ENCODE measurements around the gene DONSON.

Gene DONSON

DNA sequence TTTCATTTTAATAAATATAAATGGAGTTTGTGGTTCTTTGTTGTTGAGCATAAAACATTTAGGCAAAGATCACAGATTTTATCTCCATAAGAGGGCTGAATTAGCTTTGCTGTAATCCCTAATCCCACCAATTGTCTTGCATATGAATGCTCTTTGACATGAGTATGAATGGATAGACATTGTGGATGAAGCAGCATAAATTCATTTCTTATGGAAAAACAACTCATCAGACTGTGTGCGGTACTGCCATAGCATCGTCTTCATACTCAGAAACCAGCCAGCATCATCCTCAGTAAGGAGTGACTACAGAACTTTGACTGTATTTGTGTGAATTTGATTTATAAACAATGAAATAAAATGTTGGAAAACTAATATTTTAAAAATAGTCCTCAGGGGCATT lies 26.1 kb downstream of the DONSON start:
- H3K27ac ChIP-seq (ENCODE audit: low read depth, low read length): no peak overlapping the region
- no peak for DNase-seq
- no peak overlapping the region for H2BK120ac ChIP-seq (ENCODE audit: low read depth, low read length)
- no peak overlapping the region for H2BK15ac ChIP-seq (replicated peaks; ENCODE audit: low read depth)
- H3K18ac ChIP-seq (ENCODE audit: low read length): no peak overlapping the region
- peaks cover 11% of the 10 kb centered on the region for H3K79me1 ChIP-seq (ENCODE audit: low read length)
- no peak overlapping the region for H4K5ac ChIP-seq (ENCODE audit: low read length)
- no peak overlapping the region for H3K23ac ChIP-seq (ENCODE audit: low read length)
- no CpG with 5 or more reads among the region's 2 CpGs for WGBS (ENCODE audit: extremely low coverage, insufficient coverage, low lambda C conversion rate)
- no peak overlapping the region for H3K4me2 ChIP-seq (ENCODE audit: low read length)
- H3K56ac ChIP-seq (ENCODE audit: low read length): no peak overlapping the region
- no peak overlapping the region for H2AK5ac ChIP-seq (ENCODE audit: low read length)
- no peak overlapping the region for H2BK5ac ChIP-seq (ENCODE audit: low read length)
- peaks cover 14% of the 10 kb centered on the region for H3K79me2 ChIP-seq (ENCODE audit: control insufficient read depth, insufficient read depth, low read length)
- no peak overlapping the region for H3K4ac ChIP-seq (ENCODE audit: low read depth, low read length)
- H3K36me3 ChIP-seq (ENCODE audit: control insufficient read depth, insufficient read depth, low read length): peaks cover 12% of the 10 kb centered on the region
- H3K4me1 ChIP-seq (ENCODE audit: control insufficient read depth, low read depth, low read length): no peaks in the 10 kb centered on the region
- H4K8ac ChIP-seq (ENCODE audit: low read depth, low read length): no peak overlapping the region
- no peaks in the 10 kb centered on the region for H3K27me3 ChIP-seq (ENCODE audit: insufficient read depth, low read length, poor library complexity)
- H3K4me3 ChIP-seq (ENCODE audit: low read length): no peak overlapping the region
- H3K9ac ChIP-seq (ENCODE audit: low read length): no peak overlapping the region

DNA sequence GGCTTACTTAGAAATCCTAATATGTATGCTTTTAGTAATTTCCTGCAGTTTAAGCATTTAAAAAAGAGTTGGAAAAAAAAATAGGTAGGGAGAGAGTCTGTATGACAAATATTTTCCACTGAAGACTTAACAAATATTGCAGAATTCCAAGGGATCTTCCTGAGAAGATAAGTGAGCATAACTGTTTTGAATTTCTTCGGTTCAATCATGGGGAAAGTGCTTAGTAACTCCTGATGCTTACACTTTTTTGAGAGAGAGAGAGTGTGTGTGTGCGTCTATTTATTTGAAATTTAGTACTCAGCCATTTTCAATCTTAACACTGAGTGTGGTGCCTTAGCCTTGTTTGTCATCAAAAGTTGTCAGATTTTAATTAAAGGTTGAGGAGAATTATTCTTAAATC lies 27.1 kb downstream of the DONSON start:
- DNase-seq: no peak
- Histone ChIP-seq H2BK15ac (replicated peaks; ENCODE audit: low read depth) (no peak overlapping the region), H2BK5ac (ENCODE audit: low read length) (no peak overlapping the region), H4K5ac (ENCODE audit: low read length) (no peak overlapping the region), H3K18ac (ENCODE audit: low read length) (no peak overlapping the region), H4K8ac (ENCODE audit: low read depth, low read length) (no peak overlapping the region), H3K27me3 (ENCODE audit: insufficient read depth, low read length, poor library complexity) (no peaks in the 10 kb centered on the region), H3K79me2 (ENCODE audit: control insufficient read depth, insufficient read depth, low read length) (peaks cover 22% of the 10 kb centered on the region), H3K9ac (ENCODE audit: low read length) (no peak overlapping the region), H3K4me1 (ENCODE audit: control insufficient read depth, low read depth, low read length) (no peaks in the 10 kb centered on the region), H3K79me1 (ENCODE audit: low read length) (peaks cover 16% of the 10 kb centered on the region), H3K56ac (ENCODE audit: low read length) (no peak overlapping the region), H3K27ac (ENCODE audit: low read depth, low read length) (no peak overlapping the region), H3K23ac (ENCODE audit: low read length) (no peak overlapping the region), H2AK5ac (ENCODE audit: low read length) (no peak overlapping the region), H3K36me3 (ENCODE audit: control insufficient read depth, insufficient read depth, low read length) (peaks cover 14% of the 10 kb centered on the region), H3K4ac (ENCODE audit: low read depth, low read length) (no peak overlapping the region), H3K4me2 (ENCODE audit: low read length) (no peak overlapping the region), H2BK120ac (ENCODE audit: low read depth, low read length) (no peak overlapping the region), H3K4me3 (ENCODE audit: low read length) (no peak overlapping the region)
- WGBS (ENCODE audit: extremely low coverage, insufficient coverage, low lambda C conversion rate): no CpG with 5 or more reads among the region's 2 CpGs

DNA sequence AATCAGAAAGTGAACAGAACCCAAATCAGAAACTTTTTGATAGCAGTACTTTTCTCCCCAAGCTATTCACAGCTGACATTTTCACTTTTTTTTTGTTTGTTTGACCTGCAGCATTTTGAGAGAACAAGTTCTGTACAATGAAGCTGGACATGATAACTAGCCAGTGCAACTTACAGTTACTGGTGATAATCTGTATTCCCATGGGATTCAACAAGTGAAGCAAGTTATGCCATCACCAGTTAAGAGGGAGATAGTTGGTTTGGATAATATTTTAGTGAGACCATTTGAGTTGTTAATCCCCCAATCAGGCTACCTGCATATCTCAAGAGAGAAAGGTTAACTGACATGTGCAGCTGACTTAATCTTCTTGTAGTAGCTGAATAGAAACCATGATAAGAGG lies 27.5 kb downstream of the DONSON start:
- Histone ChIP-seq H3K36me3 (ENCODE audit: control insufficient read depth, insufficient read depth, low read length) (peaks cover 14% of the 10 kb centered on the region), H3K4me1 (ENCODE audit: control insufficient read depth, low read depth, low read length) (no peaks in the 10 kb centered on the region)

DNA sequence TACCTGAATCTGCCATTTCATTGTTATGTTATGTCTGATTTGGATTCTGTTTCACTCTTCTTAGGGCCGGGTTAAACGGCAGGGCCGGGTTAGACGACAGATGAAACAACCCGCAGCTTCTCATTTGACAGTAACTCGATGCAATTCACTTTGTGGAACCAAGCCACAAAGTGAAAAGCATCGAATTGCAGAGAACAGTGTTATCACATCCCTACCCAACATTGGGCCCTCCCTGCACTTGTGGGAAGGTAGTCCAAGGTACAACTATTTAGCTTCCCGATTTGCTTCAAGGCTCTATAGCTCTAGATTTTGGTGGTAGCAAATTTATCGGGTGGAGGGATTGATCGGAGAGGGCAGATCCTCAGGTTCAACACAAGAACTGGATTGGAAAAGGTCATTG lies 28.7 kb downstream of the DONSON start:
- no CpG with 5 or more reads among the region's 10 CpGs for WGBS (ENCODE audit: extremely low coverage, insufficient coverage, low lambda C conversion rate)
- Histone ChIP-seq H3K79me2 (ENCODE audit: control insufficient read depth, insufficient read depth, low read length) (peaks cover 28% of the 10 kb centered on the region), H3K36me3 (ENCODE audit: control insufficient read depth, insufficient read depth, low read length) (peaks cover 14% of the 10 kb centered on the region)

More for the DNA sequence above, 27.5 kb downstream of the DONSON start:
- H2BK5ac ChIP-seq (ENCODE audit: low read length): no peak overlapping the region
- H3K4ac ChIP-seq (ENCODE audit: low read depth, low read length): no peak overlapping the region
- H4K8ac ChIP-seq (ENCODE audit: low read depth, low read length): no peak overlapping the region
- H2BK120ac ChIP-seq (ENCODE audit: low read depth, low read length): no peak overlapping the region
- H4K5ac ChIP-seq (ENCODE audit: low read length): no peak overlapping the region
- no peak overlapping the region for H3K23ac ChIP-seq (ENCODE audit: low read length)
- no peak overlapping the region for H3K56ac ChIP-seq (ENCODE audit: low read length)
- H3K4me2 ChIP-seq (ENCODE audit: low read length): no peak overlapping the region
- no peak overlapping the region for H3K9ac ChIP-seq (ENCODE audit: low read length)
- no peak overlapping the region for H2AK5ac ChIP-seq (ENCODE audit: low read length)
- H3K4me3 ChIP-seq (ENCODE audit: low read length): no peak overlapping the region
- no peaks in the 10 kb centered on the region for H3K27me3 ChIP-seq (ENCODE audit: insufficient read depth, low read length, poor library complexity)
- H3K18ac ChIP-seq (ENCODE audit: low read length): no peak overlapping the region
- DNase-seq: no peak
- H3K27ac ChIP-seq (ENCODE audit: low read depth, low read length): no peak overlapping the region
- H2BK15ac ChIP-seq (replicated peaks; ENCODE audit: low read depth): no peak overlapping the region
- H3K79me1 ChIP-seq (ENCODE audit: low read length): peaks cover 16% of the 10 kb centered on the region
- H3K79me2 ChIP-seq (ENCODE audit: control insufficient read depth, insufficient read depth, low read length): peaks cover 25% of the 10 kb centered on the region

DNA sequence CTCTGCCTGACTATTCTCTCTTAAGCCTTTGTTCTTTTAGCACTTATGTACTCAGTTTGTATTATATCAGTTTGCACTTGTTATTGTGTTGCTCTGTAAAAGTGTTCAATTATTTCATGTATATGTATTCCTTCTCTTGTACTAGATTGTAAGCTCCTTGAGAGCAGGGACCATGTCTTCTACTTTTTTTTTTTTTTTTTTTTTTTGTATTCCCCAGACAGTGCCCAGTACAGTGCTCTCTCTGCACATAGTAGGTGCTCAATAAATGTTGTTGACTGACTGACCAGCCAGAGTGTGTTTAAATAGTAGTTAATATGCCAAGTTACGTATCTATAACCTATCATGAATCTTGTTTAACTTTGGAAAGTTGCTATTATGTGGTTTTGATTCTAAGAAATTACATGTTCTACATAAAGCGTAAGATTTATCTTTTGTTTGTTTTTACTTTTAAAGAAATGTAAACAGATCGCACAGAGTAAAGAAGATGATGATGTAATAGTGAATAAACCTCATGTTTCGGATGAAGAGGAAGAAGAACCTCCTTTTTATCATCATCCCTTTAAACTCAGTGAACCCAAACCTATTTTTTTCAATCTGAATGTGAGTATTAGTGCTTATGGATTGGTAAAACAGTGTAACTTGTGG lies 29.6 kb downstream of the DONSON start:
- H2BK5ac ChIP-seq (ENCODE audit: low read length): no peak overlapping the region
- WGBS (ENCODE audit: extremely low coverage, insufficient coverage, low lambda C conversion rate): no CpG with 5 or more reads among the region's 4 CpGs
- H3K79me2 ChIP-seq (ENCODE audit: control insufficient read depth, insufficient read depth, low read length): peaks cover 37% of the 10 kb centered on the region
- H3K18ac ChIP-seq (ENCODE audit: low read length): no peak overlapping the region
- H3K23ac ChIP-seq (ENCODE audit: low read length): no peak overlapping the region
- no peaks in the 10 kb centered on the region for H3K4me1 ChIP-seq (ENCODE audit: control insufficient read depth, low read depth, low read length)
- no peaks in the 10 kb centered on the region for H3K27me3 ChIP-seq (ENCODE audit: insufficient read depth, low read length, poor library complexity)
- peaks cover 16% of the 10 kb centered on the region for H3K79me1 ChIP-seq (ENCODE audit: low read length)
- no peak overlapping the region for H4K5ac ChIP-seq (ENCODE audit: low read length)
- no peak overlapping the region for H3K56ac ChIP-seq (ENCODE audit: low read length)
- no peak for DNase-seq
- no peak overlapping the region for H3K4ac ChIP-seq (ENCODE audit: low read depth, low read length)
- no peak overlapping the region for H2BK120ac ChIP-seq (ENCODE audit: low read depth, low read length)
- H3K36me3 ChIP-seq (ENCODE audit: control insufficient read depth, insufficient read depth, low read length): peaks cover 18% of the 10 kb centered on the region
- no peak overlapping the region for H3K4me3 ChIP-seq (ENCODE audit: low read length)
- H2AK5ac ChIP-seq (ENCODE audit: low read length): no peak overlapping the region
- no peak overlapping the region for H4K8ac ChIP-seq (ENCODE audit: low read depth, low read length)
- H2BK15ac ChIP-seq (replicated peaks; ENCODE audit: low read depth): no peak overlapping the region
- H3K27ac ChIP-seq (ENCODE audit: low read depth, low read length): no peak overlapping the region
- H3K4me2 ChIP-seq (ENCODE audit: low read length): no peak overlapping the region
- H3K9ac ChIP-seq (ENCODE audit: low read length): no peak overlapping the region

More for the DNA sequence above, 28.7 kb downstream of the DONSON start:
- Histone ChIP-seq H4K8ac (ENCODE audit: low read depth, low read length) (no peak overlapping the region), H3K27me3 (ENCODE audit: insufficient read depth, low read length, poor library complexity) (no peaks in the 10 kb centered on the region), H2BK5ac (ENCODE audit: low read length) (no peak overlapping the region), H3K9ac (ENCODE audit: low read length) (no peak overlapping the region), H3K18ac (ENCODE audit: low read length) (no peak overlapping the region), H3K4me3 (ENCODE audit: low read length) (no peak overlapping the region), H3K56ac (ENCODE audit: low read length) (no peak overlapping the region), H2BK15ac (replicated peaks; ENCODE audit: low read depth) (no peak overlapping the region), H2AK5ac (ENCODE audit: low read length) (no peak overlapping the region), H3K4me1 (ENCODE audit: control insufficient read depth, low read depth, low read length) (no peaks in the 10 kb centered on the region), H3K4ac (ENCODE audit: low read depth, low read length) (no peak overlapping the region), H3K23ac (ENCODE audit: low read length) (no peak overlapping the region), H3K4me2 (ENCODE audit: low read length) (no peak overlapping the region), H4K5ac (ENCODE audit: low read length) (no peak overlapping the region), H3K27ac (ENCODE audit: low read depth, low read length) (no peak overlapping the region), H3K79me1 (ENCODE audit: low read length) (peaks cover 16% of the 10 kb centered on the region), H2BK120ac (ENCODE audit: low read depth, low read length) (no peak overlapping the region)
- no peak for DNase-seq

DNA sequence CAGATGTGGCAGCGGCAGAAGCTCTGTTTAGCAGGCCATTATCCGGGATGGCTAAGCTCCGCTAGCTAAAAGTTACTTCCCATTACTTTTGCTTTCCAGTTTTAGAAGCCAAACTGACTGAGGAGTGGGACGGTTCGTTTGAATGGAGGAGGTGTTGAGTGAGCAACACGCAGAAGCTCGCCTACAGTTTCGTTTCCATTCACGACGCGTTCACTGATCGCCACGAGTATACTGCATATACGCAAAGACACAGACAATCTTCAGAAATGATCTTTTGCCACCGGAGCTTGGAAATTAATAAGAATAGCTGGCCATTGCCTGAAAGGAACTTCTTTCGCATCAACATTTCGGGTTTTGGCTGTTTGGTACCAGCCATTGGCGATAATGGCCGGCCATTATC lies 31.0 kb downstream of the DONSON start:
- no peak overlapping the region for H3K18ac ChIP-seq (ENCODE audit: low read length)
- H2BK120ac ChIP-seq (ENCODE audit: low read depth, low read length): no peak overlapping the region
- no peak overlapping the region for H4K5ac ChIP-seq (ENCODE audit: low read length)
- H4K8ac ChIP-seq (ENCODE audit: low read depth, low read length): no peak overlapping the region
- H2BK15ac ChIP-seq (replicated peaks; ENCODE audit: low read depth): no peak overlapping the region
- WGBS (ENCODE audit: extremely low coverage, insufficient coverage, low lambda C conversion rate): no CpG with 5 or more reads among the region's 19 CpGs
- H3K4me1 ChIP-seq (ENCODE audit: control insufficient read depth, low read depth, low read length): no peaks in the 10 kb centered on the region
- no peak overlapping the region for H3K23ac ChIP-seq (ENCODE audit: low read length)
- no peak overlapping the region for H3K56ac ChIP-seq (ENCODE audit: low read length)
- H3K27me3 ChIP-seq (ENCODE audit: insufficient read depth, low read length, poor library complexity): no peaks in the 10 kb centered on the region
- peaks cover 51% of the 10 kb centered on the region for H3K79me2 ChIP-seq (ENCODE audit: control insufficient read depth, insufficient read depth, low read length)
- no peak overlapping the region for H3K27ac ChIP-seq (ENCODE audit: low read depth, low read length)
- no peak overlapping the region for H3K4me3 ChIP-seq (ENCODE audit: low read length)
- no peak overlapping the region for H2BK5ac ChIP-seq (ENCODE audit: low read length)
- H3K4ac ChIP-seq (ENCODE audit: low read depth, low read length): no peak overlapping the region
- H3K36me3 ChIP-seq (ENCODE audit: control insufficient read depth, insufficient read depth, low read length): peaks cover 29% of the 10 kb centered on the region
- no peak overlapping the region for H3K9ac ChIP-seq (ENCODE audit: low read length)
- H2AK5ac ChIP-seq (ENCODE audit: low read length): no peak overlapping the region
- no peak overlapping the region for H3K4me2 ChIP-seq (ENCODE audit: low read length)
- DNase-seq: no peak
- H3K79me1 ChIP-seq (ENCODE audit: low read length): peaks cover 25% of the 10 kb centered on the region

Measured in mesendoderm (in vitro differentiated cells).